Endothelial cell of hepatic sinusoid (primary cell): Measurements from ENCODE around the gene PBX1.

Experiments
- in situ Hi-C: cut with HindIII; loops from 2 replicates; pipeline ENCODE4 v1.10.0; 2017; ENCODE audit warnings: low sequenced_read_pairs

Gene PBX1

DNA sequence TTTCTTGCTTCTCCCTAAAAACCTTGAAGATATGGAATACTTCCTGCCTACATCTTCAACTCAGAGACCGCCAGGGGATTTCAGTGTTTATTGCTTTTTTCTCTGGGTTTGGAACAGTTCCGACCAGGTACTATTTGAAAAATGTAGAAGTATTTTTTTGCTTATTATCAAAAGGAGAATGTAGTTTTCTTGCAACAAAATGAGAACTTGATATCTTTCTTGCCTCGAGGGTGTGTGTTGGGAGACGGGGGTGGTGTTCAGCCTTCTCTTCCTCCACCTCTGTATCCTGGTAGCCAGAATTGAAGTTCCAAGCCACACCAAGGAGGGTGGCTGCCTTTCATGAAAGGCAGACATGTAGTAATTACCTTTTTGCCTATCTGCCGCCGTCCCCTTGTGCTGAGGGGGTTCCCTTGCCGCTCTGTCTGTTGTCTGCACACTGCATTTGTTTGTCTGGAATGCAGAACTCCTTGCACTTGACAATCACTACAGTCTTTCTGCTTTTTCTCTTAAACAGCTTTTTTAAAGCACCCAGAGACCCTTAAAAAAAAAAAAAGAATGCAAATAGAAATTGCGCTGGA lies 212.1 kb downstream of the PBX1 start:
- in situ Hi-C loops = no loop called here

DNA sequence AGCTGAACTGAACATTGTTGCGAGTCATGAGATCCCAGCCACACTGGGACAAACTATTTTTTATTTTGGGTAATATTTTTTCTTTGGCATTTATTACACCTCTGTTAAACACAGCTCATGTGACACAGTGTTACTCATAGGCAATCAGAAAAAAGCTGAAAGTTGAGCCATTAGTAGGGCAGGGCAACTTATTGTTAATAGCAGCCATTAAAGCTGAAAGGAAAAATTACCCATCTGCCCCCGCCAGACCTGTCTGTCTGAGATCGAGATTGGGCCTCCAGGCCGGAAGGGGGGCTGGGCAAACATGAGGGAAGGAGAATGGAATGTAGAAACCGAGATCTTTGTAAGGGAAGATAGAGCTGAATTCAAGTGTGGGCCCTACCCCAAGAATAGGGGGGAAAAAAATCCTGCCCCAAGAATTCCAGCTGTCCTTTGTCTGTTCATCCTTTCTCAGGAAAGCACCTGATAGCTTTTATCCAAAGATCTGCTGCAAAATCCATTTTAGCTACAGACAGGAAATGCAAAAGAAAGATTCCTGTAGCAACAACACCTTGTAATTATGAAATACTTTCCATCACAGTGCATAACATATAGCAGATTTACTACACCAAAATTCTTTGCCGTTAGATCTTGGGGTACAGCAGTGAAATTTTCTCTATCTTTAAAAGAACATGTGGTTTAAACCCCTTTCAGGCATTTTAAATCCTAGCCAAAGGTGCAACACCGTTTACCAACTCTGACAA lies 212.8 kb downstream of the PBX1 start:
- in situ Hi-C loops = no loop called here

DNA sequence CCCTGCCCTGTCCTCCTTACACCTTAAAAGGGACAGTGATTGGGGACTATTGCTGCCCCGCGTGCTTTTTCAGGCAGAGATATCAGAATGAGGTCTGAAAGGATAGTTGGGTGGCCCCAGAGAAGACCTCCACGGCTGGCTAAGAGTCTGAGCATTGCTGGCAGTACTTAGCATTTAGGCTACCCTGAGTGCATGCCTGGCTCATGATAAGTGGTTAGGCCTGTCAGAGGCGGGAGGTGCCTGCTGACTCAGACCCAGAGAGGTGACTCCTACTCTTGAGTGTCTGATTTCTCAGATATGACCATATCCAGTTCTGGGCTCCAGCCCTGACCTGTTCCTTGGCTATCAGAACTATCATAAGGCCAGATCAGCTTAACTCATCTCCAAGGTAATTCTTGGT lies 213.7 kb downstream of the PBX1 start:
- in situ Hi-C loops = no loop called here

DNA sequence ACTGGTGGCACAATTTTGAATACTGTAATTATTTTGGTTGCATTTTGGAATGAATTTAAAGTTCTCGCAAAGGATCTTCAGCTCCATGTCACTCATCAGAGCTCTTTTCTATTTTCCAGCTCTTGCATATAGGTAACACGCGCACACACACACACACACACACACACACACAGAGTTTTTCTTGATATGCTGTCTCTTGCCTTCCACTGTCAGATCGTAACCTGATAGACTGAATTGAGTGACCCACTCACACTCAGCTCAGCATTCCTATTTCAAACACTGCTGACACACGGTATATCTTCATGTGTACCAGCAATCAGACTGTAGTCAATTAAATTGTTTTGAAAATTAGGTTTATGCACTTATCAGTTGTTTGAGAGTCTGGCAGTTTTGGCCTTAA lies 214.1 kb downstream of the PBX1 start:
- in situ Hi-C loops = no loop called here

DNA sequence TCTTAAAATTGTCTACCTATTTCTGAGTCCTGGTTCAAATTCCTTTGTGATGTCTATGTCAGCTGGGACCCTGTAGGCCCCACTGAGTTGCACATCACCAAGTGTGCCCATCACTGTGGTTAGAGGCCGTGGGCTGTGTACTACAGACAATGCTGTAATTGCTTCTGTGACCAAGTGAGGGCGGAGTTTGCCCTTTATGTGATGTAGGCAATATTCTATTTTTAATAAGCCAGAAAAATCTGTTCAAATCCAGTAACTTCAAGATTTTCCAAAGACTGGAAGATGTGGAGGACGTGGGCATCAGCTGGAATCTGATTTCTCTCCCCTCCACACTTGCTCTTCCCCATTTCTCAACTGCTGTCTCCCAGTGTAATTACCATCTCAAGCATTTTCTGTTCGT lies 215.4 kb downstream of the PBX1 start:
- in situ Hi-C loops = no loop called here

DNA sequence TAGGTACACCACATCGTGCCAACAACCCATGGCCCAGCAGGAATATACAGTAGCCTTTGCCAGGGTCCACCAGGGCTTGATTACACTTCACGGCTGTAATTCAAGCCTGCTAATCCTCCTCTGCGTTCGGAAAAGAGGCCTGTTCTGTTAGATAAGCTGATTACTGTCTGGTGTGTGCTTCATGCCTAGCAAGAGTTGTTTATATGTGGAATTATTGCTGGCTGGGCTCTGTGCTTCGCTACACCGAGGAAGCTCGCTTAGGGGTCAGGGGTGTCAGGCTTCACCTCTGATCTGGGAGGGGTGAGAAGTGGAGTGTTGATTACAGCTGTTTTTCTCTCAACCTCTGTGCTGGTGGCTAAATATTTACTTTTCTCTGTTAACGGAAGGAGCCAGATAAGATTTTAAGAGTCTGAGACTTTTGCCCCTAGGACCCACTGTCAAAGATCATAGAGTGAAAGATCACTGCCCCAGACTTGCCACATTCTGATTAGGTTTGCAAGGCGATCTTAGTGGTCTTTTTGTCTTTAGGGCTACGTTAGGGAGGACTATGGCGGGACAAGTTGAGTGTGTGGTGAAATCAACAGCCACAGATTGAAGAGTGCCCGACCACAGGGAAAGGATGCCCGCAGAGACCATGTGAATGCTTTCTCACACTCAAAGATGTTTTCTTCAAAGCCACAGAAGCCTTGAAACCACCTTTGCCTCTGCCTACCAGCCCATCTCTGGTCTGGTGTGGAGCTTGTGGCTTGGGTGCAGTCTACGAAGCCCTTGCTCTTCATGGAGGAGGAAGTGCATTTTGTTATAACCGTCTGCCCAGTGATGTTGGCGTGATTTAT lies 216.1 kb downstream of the PBX1 start:
- in situ Hi-C loops = no loop called here

DNA sequence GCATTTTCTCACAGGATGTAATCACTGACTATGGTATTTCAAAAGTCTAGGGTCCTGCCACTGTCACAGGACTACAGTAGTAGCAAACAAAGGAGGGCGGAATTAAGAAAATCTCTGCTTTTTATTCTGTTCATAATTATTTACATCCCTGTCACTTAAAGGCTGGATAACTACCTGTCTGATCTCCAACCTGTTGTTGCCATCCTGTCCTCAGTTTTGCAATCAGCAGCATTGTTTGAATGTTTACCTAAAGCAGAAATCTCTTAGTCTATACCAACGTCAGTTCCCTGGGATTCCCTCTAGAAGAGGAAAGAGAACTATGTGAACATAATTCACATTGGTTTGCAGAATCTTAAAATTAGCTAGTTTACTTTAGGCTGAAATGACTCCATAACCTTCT lies 218.5 kb downstream of the PBX1 start:
- in situ Hi-C loops = no loop called here

DNA sequence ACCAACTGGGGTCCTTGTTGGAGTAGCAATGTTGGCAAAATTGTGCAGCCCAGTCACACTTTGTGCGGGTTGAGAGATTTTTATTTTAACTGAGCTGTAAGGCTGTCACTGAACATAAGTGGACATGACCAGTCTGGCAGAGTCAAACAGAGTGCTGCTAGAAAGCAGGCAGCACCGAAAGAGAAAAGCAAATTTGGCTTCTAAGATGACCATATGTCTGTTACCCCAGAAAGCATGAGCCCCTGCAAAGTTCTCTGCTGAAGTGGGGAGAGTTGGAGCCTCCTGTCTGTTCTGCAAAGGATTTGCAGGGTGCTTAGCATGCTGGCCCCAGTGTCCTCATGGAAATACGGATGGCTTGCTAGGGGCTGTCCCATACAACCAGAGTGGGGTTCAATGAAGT lies 220.4 kb downstream of the PBX1 start:
- in situ Hi-C loops = no loop called here

DNA sequence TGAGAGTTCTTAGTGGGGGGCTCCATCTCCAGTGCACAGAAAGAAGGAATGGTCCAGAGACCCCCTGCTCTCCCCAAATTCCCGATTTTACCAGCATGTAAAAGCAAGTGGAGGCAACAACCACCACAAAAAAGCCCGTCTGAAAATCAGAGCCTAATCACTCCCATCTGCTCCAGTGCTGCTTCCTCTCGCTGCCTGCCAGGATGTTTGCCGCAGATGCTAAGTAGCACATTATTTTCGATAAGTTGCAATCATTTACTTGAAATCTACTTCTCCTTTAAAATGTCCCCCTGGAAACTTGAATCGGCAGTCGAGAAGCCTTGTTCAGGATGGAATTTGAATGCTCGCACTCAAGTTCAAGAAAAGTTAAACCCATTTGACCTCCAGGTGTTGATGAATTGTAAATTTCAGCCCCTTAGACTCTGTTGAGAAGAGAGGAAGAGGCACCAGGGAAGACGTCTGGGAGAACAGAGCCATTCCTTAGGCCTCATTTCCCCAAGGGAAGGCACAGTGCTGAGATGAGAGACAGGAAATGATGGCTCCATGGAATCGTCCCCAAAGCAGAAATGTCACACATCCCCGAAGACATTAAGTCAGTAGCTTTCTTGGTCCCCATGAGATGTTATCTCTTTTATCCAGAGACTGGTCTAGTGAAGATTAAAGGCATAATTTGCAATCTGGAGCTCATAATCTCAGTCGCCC lies 221.3 kb downstream of the PBX1 start:
- in situ Hi-C loops = no loop called here

DNA sequence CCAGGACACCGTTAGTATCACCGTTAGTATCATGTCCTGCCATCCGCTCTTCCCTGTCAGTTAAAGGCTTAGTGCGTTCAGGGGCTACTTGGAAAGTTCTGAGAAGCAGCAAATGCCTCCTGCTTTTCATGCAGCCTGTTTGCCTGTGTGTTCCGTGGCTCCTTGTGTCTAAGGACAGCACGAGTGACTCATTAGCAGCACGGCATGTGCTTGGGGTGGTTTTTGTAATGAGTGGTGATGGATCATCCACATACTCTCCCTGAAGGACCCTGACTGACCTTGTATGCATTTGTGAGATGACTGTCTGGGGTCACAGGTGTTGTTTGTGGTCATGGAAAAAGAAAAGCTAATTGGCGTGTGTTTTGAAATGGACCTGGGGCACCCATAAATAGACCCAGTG lies 221.9 kb downstream of the PBX1 start:
- in situ Hi-C loops = no loop called here

DNA sequence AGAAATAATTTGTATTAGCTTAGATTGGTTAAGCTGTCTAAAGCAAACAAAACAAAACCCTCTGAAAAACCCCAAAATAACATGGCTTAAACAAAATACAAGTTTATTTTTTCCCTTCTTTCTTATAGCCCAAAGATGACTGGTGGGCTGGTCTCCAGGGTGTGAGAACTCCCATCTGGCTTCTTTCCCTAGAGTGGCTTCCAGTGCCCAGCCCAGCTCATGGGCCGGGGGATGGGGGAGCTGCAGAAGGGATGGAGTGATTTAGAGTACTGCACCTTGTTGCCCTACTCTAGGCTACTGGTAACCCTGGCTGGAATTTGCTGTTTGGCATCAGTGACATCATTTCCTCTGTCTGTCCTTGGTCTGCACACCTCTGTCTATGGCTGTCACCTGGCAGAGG lies 223.0 kb downstream of the PBX1 start:
- in situ Hi-C loops = no loop called here

DNA sequence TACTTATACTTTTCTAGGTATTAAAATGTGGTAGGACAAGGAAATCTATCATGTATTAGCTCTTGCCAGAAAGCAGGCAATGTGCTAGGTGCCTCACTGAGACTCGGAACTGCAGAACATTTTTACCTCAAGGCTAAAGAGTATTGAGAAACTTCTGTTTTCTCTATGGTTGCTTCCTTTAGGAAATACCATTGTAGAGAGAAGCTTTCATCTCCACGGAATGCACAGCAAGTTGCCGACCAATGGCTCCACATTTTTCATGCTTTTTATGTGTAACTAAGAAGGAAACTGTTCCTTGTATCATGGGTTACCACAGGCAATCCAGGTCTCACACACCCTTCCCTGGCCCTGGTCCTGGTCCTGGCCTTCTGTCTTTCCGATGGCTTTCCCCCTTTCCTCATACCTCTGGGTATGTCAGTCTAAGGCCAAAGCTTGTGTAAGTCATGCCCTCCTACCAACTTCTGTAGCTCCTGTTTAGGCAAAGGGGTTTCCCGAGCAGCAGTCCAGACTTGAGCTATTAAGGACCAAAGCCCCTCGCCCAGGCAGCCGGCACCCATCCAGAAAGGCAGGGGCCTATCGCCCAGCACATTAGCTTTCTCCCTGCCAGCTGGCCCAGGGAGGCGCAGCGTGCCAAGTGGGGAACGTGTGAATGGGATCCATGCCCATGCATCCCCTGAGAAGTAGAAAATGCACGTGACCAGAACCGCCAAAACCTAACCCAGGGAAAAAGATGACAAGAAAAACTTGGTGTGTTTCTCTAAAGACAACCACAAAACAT lies 225.0 kb downstream of the PBX1 start:
- in situ Hi-C loops = no loop called here

DNA sequence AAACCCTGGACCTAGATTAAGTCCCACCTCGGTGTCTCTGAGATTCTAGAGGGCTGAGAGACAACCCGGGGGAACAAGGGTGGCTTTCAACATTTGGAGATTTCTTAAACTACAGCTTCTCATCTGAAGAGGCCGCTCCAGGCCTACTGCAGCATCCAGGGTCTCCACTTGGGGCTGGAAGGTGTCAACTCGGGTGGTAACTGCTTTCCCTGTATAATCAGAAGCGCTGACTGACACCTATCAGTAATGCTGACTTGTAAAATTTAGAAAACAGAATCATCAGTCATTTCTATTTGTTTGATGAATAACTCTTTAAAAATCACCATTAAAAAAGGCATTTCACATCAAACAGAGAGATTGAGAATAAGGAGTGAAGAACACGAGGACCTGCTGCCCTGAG lies 226.0 kb downstream of the PBX1 start:
- in situ Hi-C loops = loop anchor here (5.0 kb wide), 1 partner anchor 223 kb away; no protein-coding TSS in a partner anchor

DNA sequence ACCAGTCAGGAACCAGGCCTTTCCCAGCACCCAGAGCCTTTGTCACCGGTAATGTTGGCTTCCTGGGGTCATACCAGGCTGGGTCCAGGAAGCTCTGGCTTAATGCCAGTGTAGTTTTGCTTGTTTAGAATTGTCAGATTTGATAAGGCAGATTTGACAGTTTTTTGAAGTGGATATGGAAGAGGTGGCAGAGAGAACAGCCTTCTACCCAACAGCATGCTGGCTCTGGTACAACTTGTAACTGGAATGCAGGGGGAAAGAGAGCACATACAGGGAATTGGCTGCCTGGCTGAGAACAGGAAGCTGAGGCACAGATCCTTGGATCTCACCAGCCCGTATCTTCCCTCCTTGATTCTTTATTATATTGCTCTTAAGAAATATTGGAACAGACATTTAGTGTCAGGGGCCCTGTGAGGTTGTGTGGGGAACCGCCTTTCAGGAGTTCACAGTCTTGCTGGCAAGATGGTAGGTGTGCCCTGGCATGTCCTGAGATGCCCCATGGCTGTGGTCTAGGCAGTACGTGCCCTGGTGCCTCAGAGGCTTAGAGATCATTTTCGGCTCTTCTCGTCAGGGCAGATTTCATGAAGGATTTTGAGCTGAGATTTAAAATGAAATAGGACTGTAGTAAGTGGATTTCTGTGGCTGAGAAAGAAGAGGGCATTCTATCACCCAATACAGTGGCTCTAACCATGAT lies 227.0 kb downstream of the PBX1 start:
- in situ Hi-C loops = loop anchor here (5.0 kb wide), 1 partner anchor 224 kb away; no protein-coding TSS in a partner anchor

DNA sequence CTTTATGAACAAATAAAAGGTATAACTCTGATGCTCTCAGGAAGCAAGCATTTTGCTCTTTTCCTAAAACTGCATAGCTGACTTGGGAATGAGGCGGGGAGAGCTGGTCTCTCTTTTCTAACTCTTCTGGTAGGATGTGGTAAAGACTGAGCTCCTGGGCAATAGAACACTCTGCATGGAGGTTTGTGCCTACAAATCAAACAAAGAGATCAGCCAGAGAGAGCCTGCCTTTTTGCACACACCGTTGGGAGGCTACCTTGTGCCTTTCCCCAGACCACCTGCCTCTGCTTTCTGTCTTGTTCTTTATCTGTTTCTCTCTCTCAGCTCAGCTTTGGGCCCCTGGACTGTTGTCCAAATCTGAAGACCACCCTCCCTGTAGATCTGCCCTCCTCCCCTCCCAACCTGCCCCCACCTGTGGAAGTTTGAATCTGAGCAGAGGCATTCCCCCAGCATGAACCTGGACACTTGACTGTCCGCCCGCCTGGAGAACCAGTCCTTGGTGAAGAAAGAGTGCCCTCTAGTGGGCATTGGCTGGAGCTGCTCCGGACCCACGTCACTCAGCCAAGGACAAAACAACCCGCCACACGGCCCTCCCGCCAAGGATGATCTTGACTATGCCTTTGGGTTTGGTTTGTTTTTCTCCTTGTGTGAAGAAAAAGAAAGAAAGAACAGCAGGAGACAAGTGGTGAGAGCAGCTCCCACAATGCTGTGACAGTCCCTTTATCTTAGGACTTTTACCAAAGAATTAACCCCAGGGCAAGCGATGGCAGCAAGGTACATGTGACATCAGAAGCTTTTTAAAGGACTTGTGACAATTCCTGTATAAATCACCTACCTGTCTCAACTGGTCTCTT lies 228.2 kb downstream of the PBX1 start:
- in situ Hi-C loops = loop anchor here (5.0 kb wide), 1 partner anchor 225 kb away; no protein-coding TSS in a partner anchor

DNA sequence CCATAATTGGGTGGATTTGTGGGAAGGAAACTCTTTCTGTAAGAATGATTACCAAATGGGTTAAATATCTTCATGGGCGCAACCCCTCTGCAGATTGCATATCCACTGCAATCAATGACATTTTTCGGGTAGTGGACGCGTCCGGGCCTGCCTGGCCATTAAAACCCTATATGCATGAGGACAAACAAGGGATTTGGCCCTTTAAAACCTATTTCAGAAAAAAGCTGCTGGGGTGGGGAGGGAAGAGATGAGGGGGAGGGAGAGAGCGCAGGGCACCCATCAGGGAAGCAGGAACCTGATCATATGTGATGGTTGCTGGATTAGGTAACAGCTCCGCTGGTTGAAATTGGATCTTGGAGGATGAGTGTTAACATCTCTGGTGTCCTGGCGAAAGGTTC lies 228.8 kb downstream of the PBX1 start:
- in situ Hi-C loops = loop anchor here (5.0 kb wide), 1 partner anchor 226 kb away; no protein-coding TSS in a partner anchor

DNA sequence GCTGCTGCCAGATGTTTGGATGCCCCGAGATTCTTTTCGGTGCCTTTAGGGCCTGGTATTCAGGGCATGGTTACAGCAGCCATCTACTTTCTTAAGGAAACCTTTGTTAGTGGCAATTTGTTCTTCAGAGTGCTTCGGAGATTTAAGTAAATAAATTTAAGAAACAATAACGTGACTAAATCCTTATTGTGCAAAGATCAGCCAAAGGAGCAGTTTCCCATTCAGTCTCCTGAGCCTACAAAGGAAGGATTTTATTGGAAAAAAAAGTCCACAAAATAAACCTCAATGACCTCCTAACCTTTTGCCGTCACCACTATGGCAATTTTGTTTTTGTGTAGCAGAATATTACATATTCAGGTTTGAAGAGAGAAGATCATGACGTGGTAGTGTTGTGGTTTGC lies 231.1 kb downstream of the PBX1 start:
- in situ Hi-C loops = no loop called here

DNA sequence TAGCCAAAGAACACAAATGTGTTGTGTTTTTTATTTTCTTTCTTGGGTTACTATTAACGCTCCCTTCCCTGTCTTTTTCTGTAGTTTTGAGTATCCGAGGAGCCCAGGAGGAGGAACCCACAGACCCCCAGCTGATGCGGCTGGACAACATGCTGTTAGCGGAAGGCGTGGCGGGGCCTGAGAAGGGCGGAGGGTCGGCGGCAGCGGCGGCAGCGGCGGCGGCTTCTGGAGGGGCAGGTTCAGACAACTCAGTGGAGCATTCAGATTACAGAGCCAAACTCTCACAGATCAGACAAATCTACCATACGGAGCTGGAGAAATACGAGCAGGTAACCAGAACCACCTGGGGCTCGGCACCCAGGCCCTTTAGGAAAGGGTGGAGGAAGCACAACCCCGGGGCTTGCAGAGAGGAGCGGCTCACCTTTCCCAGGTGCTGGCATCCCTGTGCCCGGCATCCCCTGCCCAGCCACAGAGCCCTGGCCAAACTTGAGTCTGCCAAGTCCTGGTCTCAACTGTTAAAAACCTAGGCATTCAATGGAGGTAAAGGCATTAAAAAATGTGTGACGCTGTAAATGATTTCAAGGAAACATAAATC lies 233.5 kb downstream of the PBX1 start:
- in situ Hi-C loops = no loop called here
